NCI-H510A (cell line): Measurements from ENCODE around the gene TIMP3.

ENCODE experiments used
- DNase-seq: peaks from one replicate; lab custom pipeline; 2025; lab: John Stamatoyannopoulos, UW

Gene TIMP3

DNA sequence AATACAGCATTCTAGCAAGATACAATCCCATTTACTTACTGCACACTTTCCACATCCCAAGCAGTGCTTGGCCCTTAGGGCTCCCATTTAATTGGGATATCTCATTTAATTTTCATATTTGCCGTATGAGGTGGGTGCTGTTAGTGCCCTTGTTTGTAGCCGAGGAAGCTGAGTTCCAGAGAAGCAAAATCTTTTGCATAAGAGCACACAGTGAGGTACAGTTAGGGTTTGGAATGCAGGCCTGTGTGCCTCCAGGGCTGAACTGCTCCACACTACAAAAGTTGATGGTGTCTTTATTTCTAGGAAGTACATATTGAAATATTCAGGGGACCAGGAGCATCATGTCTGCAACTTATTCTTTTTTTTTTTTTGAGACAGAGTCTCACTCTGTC is 15.5 kb upstream of the TIMP3 start:
- no peak for DNase-seq

DNA sequence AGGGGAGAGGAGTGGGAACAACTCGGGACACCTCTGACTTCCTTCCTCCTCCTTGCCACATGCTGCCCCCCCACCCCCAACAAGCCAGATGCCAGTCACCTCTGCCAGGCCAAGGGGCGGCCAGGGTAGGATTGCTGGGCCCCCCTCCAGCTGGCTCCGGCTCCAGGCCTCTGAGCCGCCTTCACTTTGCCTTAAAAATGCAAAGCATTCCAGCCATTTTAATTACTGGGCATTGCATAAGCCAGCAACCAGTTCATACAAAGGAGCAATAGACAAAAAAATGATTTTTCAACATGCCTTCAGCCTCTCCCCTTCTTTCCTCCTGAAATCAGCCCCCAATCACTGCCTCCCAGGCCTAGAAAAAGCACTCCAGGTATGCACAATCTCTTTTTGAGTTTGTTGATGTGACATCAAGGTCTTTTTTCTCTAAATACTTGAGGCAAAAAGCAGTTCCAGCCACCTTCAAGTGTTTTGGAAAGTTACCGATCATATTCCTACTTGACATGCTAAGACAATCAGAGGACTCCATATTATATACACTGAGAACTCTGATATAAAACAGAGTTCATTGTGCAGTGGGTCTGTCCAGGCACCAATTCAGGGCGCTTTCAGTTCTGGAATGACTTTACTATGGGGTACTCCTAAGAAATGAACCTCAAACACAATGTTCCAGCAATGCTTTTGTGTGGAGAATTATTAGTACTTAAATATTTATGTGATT is 12.4 kb upstream of the TIMP3 start:
- DNase-seq, result no peak

DNA sequence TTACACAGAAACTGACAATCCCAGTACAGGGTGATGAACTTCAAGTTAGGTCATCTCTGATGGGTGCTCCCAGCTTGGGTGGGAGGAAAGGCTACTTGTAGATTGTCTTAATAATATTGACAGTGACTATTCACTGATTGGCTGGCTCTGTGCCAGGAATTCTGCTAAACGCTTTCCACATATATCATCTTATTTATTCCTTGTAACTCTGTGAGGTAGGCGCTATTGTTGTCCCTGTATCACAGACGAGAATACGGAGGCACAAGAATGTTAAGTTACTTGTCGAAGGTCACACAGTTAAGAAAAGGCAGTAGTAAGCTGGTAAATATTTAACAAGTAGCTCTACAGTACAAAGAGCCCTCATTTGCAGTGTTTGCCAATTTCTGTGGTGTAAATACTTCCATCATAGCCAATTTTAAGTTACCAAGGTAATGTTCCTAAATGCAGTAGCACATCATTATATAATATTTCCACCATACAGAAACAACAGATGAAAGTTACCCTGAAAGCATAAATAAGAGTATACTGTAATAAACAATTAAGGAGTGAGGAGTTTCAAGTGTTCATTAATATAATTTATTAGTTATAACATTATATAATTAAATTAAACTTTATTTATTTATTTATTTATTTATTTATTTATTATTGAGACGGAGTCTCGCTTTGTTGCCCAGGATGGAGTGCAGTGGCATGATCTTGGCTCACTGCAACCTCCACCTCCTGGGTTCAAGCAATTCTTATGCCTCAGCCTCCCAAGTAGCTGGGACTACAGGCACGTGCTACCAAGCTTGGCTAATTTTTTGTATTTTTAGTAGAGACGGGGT is 11.5 kb upstream of the TIMP3 start:
- DNase-seq, result no peak

DNA sequence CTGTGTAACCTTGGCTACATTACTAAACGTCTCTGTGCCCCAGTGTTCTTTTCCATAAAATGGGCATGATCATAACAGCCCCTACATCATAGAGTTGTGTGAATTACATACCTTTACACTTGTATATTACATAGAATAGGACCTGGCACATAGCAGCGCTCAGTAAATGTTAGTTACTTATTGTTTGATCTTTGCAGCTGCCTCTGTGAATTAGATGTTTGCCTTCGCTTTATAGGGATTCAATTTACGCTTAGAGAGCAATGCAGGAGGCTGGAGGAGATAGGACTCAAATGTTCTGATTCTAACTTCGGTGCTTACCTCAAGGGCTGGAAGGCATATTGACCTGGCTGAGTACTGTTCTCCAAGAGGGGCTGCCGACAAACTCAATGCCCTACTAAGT is 10.4 kb upstream of the TIMP3 start:
- DNase-seq, result no peak

DNA sequence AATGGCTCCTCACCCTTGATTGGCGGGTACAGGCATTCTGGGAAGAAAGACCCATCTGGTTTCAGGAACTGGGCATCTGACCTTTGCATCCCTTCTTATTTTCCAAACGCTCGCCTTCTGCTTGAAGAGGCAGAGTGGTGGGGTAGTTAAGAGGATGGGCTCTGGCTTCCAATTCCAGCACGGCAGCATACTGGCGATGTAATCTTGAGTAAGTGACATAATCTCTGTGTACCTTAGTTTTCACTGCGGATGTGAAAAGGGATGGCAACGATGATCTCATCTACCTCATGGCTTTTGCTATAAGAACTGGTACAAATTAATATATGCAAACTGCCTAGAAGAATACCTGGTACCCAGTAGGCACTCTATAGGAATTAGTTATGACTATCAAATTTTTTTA is 10.0 kb upstream of the TIMP3 start:
- no peak for DNase-seq

DNA sequence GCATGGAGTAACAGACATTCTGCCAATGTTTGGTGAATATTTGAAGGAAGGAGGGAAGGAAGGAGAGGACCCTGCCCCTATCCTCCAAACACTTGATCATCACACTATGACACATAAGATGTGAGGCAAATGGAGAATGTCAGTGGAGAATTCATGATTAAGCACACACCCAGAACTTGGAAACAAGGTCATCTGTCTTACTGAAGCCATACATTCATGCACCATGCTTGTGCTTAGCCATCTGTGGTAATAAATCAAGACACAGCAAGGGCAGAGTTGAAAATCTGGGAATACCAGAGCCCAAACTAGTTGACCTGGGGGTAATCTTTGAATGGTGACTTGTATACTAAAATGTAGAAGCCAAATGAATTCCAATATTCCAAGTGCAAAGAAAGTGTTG is 7.9 kb upstream of the TIMP3 start:
- no peak for DNase-seq

DNA sequence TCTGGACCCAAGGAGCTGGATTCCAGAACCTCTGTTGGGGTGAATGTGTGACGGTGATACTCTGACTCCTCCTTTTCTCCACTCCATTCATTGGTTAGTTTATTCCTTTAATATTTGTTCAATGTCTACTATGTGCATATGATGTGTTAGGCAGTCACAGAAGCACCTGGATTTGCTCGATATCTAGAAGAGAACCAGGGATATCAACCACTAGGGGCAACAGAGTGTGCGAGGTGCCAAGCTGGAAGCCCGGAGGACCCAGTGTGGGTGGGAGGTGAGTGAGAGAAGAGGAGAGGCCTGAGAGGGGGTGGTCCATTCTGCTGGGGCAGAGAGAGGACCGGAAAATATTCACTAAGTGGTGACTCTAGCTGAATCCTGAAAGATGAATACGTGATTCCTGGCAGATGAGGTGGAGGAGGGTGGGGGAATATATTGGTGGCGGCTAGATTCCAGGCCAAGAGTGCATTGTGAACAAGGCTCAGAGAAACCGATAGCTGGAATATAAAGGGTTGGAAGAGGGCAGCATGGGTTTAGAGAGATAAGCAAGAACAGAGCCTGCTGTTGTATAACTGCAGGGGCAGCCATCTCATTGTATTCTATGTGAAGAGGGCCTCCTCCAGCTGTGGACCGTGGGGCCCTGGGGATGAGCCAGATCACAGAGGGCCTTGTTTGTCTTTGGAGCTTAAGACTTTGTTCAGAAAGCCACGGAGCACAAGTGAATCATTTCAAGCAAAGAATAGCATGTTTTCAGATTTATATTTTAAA is 6.9 kb upstream of the TIMP3 start:
- no peak for DNase-seq

DNA sequence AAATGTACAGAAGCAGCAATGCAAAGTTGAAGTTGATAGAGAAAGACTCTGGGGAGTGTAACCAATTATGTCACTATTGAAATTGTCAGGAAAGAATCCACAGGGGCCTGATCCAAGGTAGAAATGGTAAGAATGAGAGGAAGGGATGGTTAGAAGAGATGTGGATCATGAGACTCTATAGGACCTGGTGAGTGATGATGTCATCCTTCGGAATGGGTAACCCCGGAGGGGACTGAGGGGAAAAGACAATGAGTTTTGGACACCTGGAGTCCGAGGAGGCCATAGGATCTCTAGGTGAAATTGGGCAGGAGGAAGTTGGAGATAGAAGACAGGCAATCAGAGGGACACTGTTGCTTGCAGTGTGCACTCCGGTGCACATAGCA is 6.3 kb upstream of the TIMP3 start:
- no peak for DNase-seq

DNA sequence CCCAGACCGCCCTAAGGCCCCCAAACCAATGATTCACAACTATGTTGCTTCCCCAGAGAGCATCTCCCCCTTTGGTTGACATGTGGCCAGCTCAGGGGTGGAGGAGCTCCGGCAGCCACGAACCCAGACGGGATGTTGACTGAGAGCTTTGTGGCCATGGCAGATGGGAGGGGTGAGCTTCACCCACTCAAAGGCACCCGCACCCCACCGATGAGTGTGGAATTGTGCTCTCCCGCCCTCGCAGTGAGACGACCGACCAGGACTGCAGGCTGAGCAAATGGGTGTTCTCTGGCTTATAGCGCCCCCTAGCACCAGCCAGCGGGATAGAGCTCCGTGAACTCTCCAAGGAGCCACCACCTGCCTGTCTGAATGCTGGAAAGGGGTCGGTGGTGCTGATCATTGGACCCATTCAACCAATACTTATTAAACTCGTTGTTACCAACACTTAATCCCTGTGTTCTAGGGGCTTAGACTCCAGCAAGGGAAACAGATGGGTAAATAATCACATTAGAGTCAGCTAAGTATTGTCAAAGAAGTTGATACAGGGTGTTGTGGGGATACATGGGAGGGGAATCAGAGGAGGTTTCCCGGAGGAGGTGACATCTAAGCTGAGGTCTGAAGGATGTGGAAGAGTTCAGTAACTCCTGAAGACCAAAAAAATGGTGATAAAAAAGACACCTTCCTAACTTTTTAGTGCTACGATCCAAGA is 4.5 kb upstream of the TIMP3 start:
- no peak for DNase-seq

DNA sequence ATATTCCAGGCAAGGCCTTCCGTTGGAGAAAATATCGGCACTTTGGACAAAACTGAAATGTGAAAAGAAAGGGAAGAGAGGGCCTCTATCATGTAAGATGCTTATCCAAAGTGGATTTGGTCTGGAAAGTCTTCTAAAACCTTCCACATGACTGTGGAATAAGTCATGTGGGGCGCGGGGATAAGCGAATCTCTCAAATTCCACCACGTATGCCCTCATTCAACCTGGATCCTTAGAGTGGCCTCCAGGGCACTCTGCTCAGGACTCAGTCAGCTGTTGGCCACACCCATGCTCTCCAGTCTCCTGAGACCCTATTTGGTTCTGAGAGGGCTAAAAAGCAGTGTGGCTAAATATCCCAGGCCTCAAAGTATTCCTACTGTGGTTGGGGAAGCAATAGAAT is 2.0 kb upstream of the TIMP3 start:
- DNase-seq, result no peak

DNA sequence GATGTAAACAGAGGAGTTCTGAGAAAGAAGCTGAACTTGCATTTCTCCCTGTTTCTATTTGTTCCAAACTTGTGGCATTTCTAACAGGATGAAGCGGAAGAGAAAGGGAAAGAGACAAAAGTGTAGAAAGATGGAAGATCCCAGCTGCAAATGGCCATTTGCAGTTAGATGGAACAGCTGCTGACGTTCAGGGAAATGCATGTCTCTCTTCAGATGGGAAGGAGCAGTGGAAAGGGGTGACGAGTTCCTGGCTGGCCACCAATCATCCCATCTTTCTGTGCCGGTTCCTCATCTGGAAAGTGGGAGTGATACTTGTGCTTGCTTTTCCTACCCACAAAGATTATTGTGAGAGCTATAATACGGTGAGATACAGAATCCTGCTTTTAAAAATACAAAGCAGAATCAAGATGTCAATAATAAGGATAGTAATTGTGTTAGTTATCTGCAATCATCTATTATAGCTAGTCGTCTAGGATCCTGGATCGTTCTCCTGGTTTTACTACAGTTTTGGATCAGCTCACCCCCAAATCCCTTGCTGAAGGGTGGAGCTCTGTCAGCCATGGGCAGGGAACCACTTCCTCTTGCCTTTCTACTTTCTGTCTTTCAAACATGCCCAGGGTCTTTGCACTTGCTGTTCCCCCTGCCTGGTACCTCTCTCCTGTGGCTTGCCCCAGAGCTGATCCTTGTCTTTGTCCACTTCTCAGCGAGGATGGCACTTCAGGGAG is 1.2 kb upstream of the TIMP3 start:
- no peak for DNase-seq

DNA sequence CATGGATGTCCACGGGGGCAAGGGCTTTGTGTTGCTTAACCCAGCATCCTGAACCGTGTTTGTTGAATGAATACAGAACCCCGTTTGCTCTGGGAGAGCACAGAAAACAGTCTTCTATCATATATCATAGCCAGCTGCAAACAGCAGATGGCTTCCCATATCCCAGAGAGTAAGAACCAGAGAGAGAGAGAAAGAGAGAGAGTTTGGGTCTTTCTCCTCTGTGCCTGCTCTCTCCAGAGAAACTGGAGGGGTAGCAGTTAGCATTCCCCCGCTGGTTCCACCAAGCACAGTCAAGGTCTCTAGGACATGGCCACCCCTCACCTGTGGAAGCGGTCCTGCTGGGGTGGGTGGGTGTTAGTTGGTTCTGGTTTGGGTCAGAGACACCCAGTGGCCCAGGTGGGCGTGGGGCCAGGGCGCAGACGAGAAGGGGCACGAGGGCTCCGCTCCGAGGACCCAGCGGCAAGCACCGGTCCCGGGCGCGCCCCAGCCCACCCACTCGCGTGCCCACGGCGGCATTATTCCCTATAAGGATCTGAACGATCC is 440 bp upstream of the TIMP3 start:
- no peak for DNase-seq

DNA sequence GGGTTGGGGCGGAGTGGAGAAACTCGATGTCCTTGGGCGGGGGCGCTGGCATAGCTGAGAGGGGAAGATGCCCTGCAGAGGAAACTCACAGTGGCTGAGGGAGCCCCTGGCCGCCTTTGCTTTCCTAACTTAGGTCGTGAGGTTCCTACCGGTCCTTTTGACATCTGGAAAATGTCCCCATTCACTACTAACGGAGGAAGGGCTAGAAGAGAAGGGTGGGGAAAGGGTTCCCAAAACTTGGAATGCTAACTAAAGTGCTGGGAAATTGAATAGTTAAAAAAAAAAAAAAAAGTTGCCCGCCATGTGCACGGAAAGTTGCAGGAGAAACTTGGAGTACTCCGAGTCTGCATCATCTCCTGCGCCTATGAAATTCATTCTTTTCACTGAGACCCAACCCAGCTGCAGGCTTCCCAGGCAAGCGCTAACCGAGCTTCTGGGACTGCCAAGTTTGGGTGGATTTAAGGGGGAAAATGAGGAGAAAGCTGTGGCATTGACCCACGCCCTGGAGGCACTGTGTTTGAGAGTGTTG is 796 bp downstream of the TIMP3 start:
- DNase-seq, result no peak

DNA sequence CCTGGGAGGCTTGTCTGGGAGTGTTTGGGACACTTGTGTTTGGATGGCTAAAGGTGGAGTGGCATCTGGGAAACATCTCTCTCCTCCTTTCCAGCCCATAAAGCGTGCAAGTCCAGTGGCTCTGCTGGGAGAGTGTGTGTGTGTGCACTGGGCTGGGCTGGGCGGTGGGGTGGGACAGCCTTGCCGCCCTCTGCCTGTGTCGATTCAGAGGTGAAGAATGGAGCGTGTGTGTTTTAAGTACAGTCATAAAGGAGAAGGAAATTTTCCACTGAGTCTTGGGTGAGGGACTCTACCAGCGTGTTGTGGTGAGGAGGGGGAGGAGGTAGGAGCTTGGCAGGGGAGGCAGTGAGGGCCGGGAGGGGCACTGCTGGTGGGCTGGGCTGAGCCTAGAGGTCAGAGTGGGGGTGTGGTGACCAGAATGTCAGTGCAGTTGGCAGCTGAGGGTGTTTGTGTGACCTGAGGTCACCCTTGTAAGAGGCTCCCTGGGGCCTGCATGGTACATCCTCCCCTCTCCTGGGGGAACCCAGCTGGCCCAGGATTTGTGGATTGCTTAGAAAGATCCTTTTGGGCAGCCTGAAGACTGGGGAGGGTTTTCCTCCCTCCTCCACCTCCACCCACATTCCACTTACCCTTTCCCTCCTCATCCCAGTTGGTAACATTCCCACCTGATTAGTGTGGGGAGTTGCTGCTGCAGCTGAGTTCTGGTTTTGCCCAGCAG is 1.7 kb downstream of the TIMP3 start:
- no peak for DNase-seq

DNA sequence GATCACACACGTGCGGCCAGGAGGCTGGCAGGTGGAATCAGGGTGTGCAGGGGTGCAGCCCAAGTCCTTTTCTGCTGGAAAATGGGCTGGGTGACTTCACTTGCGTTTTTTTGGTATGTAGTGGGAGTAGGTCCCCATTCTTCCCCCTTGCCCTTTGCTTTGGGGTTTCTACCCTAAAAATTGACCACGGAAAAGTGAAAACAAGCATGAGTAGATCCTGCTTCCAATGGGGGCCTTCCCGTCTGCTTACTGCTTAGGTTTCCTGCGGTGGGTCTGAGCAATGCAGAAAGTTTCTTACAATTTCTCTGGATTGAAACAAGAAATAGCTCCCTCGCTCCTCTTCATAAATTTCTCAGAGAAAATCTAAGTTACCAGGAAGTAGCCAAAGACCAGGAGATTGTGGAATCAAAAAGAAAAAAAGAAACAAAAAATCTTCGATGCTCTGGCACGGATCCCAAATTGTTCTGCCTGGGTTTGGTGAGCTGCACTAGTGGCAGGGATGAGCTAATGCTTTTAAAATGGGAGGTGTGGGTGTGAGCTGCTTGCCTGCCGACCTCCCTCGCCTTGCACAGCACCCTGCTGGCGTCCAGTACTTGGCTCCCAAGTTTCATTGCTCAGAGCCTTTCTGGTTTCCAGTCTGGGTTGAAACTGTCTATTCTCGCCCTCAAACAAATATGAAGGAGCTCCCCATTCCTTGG is 2.4 kb downstream of the TIMP3 start:
- DNase-seq, result no peak

DNA sequence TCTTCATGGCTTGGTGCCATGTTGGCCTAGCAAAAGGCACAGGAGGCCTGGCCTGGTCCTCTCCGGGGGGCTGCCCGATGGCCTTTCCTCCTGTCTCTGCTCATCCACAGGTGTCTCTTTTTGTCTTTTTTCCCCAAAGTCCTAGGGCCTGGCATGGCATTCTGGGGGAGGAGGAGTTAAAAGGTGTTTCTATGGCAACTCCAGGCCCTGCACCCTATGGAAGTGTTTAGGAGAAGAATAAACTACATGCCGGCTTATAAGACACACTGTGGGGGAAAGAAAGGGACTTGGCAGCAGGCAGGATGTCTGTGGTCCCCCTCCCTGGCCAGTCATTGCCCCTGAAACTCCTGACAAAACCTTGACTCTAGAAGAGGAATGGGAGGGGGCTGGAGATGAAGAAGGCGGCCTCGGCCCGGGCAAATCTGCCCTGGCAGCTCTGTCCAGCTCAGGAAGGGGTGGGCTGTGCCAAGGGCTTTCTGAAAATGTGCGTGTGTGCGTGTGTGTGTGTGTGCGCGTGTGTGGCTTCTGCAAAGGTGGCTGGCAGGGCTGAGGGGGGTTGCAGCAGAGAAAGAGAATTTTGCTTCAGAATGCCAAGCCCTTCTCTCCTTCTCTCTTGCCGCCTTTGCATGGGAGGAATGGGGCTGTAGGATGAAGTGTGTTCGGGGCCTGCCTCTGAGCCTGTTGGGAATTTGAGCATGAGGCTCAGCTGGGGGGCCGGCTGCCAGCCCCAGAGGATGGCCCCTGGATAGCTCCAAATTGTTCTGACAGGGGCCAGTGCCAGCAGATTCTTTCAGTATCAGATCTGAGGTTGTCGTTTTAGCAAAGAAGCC is 3.2 kb downstream of the TIMP3 start:
- DNase-seq, result no peak

DNA sequence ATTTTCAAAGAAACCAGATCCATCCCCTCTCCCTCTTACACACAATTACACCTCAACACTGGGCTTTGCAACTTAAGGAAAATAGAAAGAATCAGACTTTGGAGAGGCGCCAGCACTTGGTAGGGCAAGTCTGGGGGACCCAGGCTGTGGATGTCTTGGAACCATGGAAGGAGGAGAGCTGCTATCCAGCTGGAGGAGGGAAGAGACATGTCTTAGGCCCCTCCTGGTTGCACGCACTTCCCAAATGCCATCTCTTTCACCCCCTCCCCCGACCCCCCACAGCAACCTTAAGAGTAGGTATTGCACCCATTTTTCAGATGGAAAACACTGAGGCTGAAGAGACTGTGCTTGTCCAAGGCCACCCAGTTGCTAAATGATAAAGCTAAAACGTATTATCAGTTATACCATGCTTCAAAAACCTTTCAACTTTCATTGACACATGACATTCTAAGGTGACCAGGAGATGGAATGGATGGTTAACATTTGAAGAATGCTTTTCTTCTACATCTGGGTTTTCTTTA is 3.9 kb downstream of the TIMP3 start:
- DNase-seq, result no peak

DNA sequence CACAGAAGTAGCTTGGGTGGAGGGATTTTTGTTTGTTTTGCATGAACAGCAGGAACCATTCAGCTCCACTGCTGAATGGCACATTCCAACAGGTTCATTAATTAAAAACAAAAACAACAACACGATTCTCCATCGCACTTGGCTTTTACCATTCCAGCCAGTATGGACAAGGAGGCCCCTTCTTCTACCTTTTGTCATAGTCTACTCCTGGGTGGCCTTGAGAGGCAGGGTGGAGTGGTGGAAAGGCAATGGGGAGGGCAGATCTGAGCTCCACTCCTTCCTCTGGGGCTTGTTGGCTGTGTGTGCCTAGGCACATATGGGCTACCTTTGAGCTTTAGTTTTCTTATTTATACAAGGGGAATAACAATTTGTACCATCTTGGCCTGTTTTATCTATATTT is 4.8 kb downstream of the TIMP3 start:
- DNase-seq, result no peak

DNA sequence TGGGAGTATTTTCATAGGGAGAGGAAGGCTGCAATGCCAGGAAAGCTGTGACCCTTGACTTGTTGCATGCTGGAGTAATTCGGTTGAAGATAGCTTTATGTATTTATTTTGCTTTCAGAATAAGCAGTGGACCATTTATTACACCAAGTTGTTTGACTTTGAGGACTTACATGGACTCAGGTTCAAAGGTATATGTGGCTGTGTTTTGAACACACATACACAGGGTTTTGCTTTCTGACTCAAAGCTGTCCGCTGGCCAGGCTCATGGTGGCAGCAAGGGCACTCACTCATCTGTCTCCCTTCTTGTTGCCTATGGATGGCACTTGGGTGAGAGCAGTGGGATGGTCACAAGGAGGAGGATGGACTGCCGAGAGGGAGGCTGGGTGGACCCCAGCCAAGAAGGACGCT is 6.5 kb downstream of the TIMP3 start:
- DNase-seq, result no peak
